Liver (tissue), 9 donors: ENCODE results near the gene TRMT44. TPM values are rescaled to one million over a fixed set of nuclear protein-coding genes. Genes with fewer than 3 reads are reported as not detected.

Experiments used
- DNase-seq: peaks from one replicate; pipeline ENCODE4 v3.0.0-alpha.2; 2017; ENCODE audit warnings: low spot score
- H3K27ac ChIP-seq, 2 donors: one replicate each; pipeline ENCODE4 v1.7.0; 2013; ENCODE audit warnings: inconsistent platforms in 2 of 2, low read length in 2 of 2, control low read depth in 1 of 2, low read depth in 1 of 2, mild to moderate bottlenecking in 1 of 2
- H3K27me3 ChIP-seq, 4 donors: one replicate each; pipeline versions ENCODE4 v1.6.1 to v1.7.0; 2013; ENCODE audit warnings: low read length in 3 of 4, inconsistent platforms in 1 of 4, mild to moderate bottlenecking in 1 of 4, moderate library complexity in 1 of 4; ENCODE audit not compliant: control insufficient read depth in 4 of 4, insufficient read depth in 4 of 4
- H3K36me3 ChIP-seq, 4 donors: one replicate each; pipeline versions ENCODE4 v1.6.1 to v1.7.0; 2013; ENCODE audit warnings: low read length in 3 of 4, mild to moderate bottlenecking in 3 of 4, low read depth in 1 of 4, moderate library complexity in 1 of 4; ENCODE audit not compliant: control insufficient read depth in 4 of 4, insufficient read depth in 3 of 4
- H3K4me1 ChIP-seq, 4 donors: one replicate each; pipeline versions ENCODE4 v1.6.1 to v1.7.0; 2013; ENCODE audit warnings: low read length in 3 of 4, mild to moderate bottlenecking in 3 of 4, moderate library complexity in 1 of 4; ENCODE audit not compliant: control insufficient read depth in 4 of 4, insufficient read depth in 4 of 4
- H3K4me3 ChIP-seq, 3 donors: one replicate each; pipeline versions ENCODE4 v1.6.1 to v1.7.0; 2013; ENCODE audit warnings: low read length in 3 of 3, control low read depth in 1 of 3, low read depth in 1 of 3, mild to moderate bottlenecking in 1 of 3
- H3K9ac ChIP-seq, 2 donors: one replicate each; pipeline ENCODE4 v1.7.0; 2013; ENCODE audit warnings: low read length in 2 of 2, mild to moderate bottlenecking in 2 of 2, moderate library complexity in 2 of 2, control low read depth in 1 of 2, low read depth in 1 of 2
- H3K9me3 ChIP-seq, 4 donors: one replicate each; pipeline versions ENCODE4 v1.6.1 to v1.7.0; 2013; ENCODE audit warnings: low read length in 3 of 4; ENCODE audit not compliant: control insufficient read depth in 4 of 4
- FOXA1 ChIP-seq: IDR thresholded peaks from 2 replicates; pipeline ENCODE4 v1.6.1; 2016; ENCODE audit warnings: antibody characterized with exemption
- GABPA ChIP-seq, 2 donors: IDR thresholded peaks in 1 of 2; conservative IDR thresholded peaks in 1 of 2; 2 replicates each; pipeline ENCODE4 v1.6.1; 2016; ENCODE audit warnings: antibody characterized with exemption in 2 of 2, mild to moderate bottlenecking in 1 of 2, moderate library complexity in 1 of 2
- HNF4A ChIP-seq, 2 donors: conservative IDR thresholded peaks; 2 replicates each; pipeline ENCODE4 v1.6.1; 2016; ENCODE audit warnings: antibody characterized with exemption in 2 of 2, mild to moderate bottlenecking in 2 of 2
- JUND ChIP-seq, 2 donors: IDR thresholded peaks; 2 replicates each; pipeline ENCODE4 v1.6.1; 2016; ENCODE audit warnings: antibody characterized with exemption in 2 of 2
- RXRA ChIP-seq, 2 donors: IDR thresholded peaks; 2 replicates each; pipeline ENCODE4 v1.6.1; 2017 to 2018; ENCODE audit warnings: antibody characterized with exemption in 2 of 2, mild to moderate bottlenecking in 1 of 2
- SP1 ChIP-seq: IDR thresholded peaks from 2 replicates; pipeline ENCODE4 v1.6.1; 2018; ENCODE audit warnings: antibody characterized with exemption, mild to moderate bottlenecking
- TAF1 ChIP-seq: conservative IDR thresholded peaks from 2 replicates; pipeline ENCODE4 v1.6.1; 2016; ENCODE audit warnings: antibody characterized with exemption, mild to moderate bottlenecking
- YY1 ChIP-seq: IDR thresholded peaks from 2 replicates; pipeline ENCODE4 v1.6.1; 2016; ENCODE audit warnings: antibody characterized with exemption, mild to moderate bottlenecking
- WGBS: extraction: QIAGEN DNeasy Blood & Tissue Kit; methylation state at CpG from one replicate; pipeline ENCODE4 v1.1.7; 2013; 5-methylcytosine and 5-hydroxymethylcytosine counted together
- polyA plus RNA-seq, 2 donors: library from polyadenylated mRNA; stranded (reverse) in 1 of 2; unstranded in 1 of 2; fragments of 200-250 nt in 1 of 2; fragments of >200 nt in 1 of 2; fragmentation: Nextera tagmentation in 1 of 2; extraction: Ambion mirVana in 1 of 2; gene quantifications; one replicate each; pipeline versions ENCODE4 v1.2.1 to v1.2.3, GENCODE V29; 2013 to 2015
- total RNA-seq, 2 donors: library from RNA; depleted of rRNA; stranded (reverse); fragments of >200 nt; gene quantifications; one replicate each; pipeline ENCODE4 v1.2.3, GENCODE V29; 2014
- TF ChIP-seq, protein P1 (sequence below): fragments of 150-350 bp; IDR thresholded peaks from 2 replicates; pipeline ENCODE4 v1.5.1; 2017; ENCODE audit warnings: improper control_type of control experiment, low read depth, low read length; ENCODE audit not compliant: missing input control
- TF ChIP-seq, protein P2 (sequence below): IDR thresholded peaks from 2 replicates; pipeline ENCODE4 v1.6.1; 2016; ENCODE audit warnings: antibody characterized with exemption
- TF ChIP-seq, protein P3 (sequence below): IDR thresholded peaks from 2 replicates; pipeline ENCODE4 v1.6.1; 2016; ENCODE audit warnings: antibody characterized with exemption
- TF ChIP-seq, protein P4 (sequence below): IDR thresholded peaks from 2 replicates; pipeline ENCODE4 v1.6.1; 2016; ENCODE audit warnings: antibody characterized with exemption
- donor health status: healthy.
- donor health status: healthy.
- donor health status: healthy.
- donor health status: healthy.
- donor health status: healthy.

The TRMT44 gene
- total and polyA plus RNA-seq, 4 donors: 3.0 to 16.0 (median 5.7) TPM

DNA sequence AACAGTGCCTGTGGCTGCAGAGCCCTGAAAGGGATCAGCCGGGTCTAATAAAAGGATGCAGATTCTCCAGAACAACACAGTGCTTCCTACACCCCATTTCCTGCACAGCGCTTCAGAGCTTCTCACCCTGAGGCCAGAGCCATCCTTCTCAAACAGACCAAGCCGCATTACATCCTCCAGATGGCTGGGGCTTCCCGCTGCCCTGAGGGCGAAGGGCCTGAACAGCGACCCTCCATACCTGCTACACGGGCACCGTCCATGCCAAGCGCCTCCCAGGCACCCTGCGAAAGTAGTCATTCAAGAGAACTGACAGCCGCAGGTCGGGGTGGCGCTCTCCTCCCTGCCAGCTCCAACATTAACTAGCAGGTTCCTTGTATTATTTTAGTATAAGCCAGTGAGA lies 36.6 kb upstream of the TRMT44 start:
- 87% methylated on average over 13 of the region's 13 CpGs for WGBS
- DNase-seq: no peak
- Histone ChIP-seq H3K9me3 (no peaks in the 10 kb centered on the region), H3K27me3 (no peaks in the 10 kb centered on the region), H3K27ac (no peak overlapping the region), H3K36me3 (peaks cover 3 to 35% (median 10%) of the 10 kb centered on the region in 4 donors), H3K4me3 (no peak overlapping the region), H3K4me1 (no peaks in the 10 kb centered on the region), H3K9ac (no peak overlapping the region)
- TF ChIP-seq HNF4A (conservative IDR thresholded peaks at IDR 0.05) (no peak), JUND (IDR thresholded peaks at IDR 0.05) (no peak), GABPA (IDR thresholded peaks at IDR 0.05 in 1 of 2, conservative IDR thresholded peaks at IDR 0.05 in 1 of 2) (no peak), SP1 (no peak), TAF1 (no peak)
- TF ChIP-seq, protein P1, sequence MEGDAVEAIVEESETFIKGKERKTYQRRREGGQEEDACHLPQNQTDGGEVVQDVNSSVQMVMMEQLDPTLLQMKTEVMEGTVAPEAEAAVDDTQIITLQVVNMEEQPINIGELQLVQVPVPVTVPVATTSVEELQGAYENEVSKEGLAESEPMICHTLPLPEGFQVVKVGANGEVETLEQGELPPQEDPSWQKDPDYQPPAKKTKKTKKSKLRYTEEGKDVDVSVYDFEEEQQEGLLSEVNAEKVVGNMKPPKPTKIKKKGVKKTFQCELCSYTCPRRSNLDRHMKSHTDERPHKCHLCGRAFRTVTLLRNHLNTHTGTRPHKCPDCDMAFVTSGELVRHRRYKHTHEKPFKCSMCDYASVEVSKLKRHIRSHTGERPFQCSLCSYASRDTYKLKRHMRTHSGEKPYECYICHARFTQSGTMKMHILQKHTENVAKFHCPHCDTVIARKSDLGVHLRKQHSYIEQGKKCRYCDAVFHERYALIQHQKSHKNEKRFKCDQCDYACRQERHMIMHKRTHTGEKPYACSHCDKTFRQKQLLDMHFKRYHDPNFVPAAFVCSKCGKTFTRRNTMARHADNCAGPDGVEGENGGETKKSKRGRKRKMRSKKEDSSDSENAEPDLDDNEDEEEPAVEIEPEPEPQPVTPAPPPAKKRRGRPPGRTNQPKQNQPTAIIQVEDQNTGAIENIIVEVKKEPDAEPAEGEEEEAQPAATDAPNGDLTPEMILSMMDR: no peak
- TF ChIP-seq, protein P2, sequence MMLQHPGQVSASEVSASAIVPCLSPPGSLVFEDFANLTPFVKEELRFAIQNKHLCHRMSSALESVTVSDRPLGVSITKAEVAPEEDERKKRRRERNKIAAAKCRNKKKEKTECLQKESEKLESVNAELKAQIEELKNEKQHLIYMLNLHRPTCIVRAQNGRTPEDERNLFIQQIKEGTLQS: no peak
- TF ChIP-seq, protein P3, sequence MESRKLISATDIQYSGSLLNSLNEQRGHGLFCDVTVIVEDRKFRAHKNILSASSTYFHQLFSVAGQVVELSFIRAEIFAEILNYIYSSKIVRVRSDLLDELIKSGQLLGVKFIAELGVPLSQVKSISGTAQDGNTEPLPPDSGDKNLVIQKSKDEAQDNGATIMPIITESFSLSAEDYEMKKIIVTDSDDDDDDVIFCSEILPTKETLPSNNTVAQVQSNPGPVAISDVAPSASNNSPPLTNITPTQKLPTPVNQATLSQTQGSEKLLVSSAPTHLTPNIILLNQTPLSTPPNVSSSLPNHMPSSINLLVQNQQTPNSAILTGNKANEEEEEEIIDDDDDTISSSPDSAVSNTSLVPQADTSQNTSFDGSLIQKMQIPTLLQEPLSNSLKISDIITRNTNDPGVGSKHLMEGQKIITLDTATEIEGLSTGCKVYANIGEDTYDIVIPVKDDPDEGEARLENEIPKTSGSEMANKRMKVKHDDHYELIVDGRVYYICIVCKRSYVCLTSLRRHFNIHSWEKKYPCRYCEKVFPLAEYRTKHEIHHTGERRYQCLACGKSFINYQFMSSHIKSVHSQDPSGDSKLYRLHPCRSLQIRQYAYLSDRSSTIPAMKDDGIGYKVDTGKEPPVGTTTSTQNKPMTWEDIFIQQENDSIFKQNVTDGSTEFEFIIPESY: no peak
- TF ChIP-seq, protein P4, sequence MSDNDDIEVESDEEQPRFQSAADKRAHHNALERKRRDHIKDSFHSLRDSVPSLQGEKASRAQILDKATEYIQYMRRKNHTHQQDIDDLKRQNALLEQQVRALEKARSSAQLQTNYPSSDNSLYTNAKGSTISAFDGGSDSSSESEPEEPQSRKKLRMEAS: no peak

DNA sequence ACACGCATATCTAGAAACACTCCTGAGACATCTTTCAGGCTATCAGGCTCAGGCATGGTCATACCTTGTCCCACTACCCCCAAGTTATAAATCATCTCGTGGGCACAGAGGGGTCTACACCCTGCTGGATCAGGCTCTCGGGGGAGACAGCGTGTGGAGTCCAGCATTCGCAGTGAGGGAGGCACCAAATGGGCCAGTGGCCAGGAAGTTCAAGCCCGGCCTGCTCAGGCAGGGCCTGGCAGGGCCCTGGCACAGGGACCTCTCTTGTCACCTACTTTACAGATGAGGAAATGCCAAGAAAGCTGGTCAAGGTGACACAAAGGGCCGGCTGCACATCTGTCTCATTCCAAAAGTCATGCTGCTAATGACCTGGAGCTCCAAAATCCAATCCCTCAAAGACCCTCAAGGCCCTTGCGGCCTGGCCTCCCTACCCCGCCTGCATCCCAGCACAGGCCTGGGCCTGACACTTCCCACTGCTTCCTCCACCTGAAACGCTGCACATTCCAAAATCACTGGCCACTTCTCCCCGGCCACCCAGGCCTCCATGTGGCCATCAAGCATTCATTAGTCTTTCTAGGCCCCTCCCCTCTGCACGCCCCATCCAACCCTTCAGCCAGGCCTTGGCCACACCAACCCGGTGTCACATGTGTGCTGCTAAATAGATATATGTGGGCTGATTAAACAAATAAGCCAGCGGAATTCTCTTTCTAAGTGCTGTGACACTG lies 35.6 kb upstream of the TRMT44 start:
- Histone ChIP-seq H3K36me3 (peaks cover 3 to 38% (median 7%) of the 10 kb centered on the region in 4 donors), H3K27ac (no peak overlapping the region), H3K9me3 (no peaks in the 10 kb centered on the region), H3K4me3 (no peak overlapping the region), H3K9ac (no peak overlapping the region), H3K27me3 (no peaks in the 10 kb centered on the region), H3K4me1 (no peaks in the 10 kb centered on the region)
- DNase-seq: no peak
- 91% methylated on average over 14 of the region's 14 CpGs for WGBS
- TF ChIP-seq, protein P2: no peak
- TF ChIP-seq YY1 (no peak), FOXA1 (no peak), GABPA (IDR thresholded peaks at IDR 0.05 in 1 of 2, conservative IDR thresholded peaks at IDR 0.05 in 1 of 2) (no peak), RXRA (IDR thresholded peaks at IDR 0.05) (no peak)
- TF ChIP-seq, protein P3: no peak
